ENCODE data around the gene CLDN7. TPM values are rescaled to one million over a fixed set of nuclear protein-coding genes. Genes with fewer than 3 reads are reported as not detected.
A peak's percentile ranks its signal among the peaks of the same experiment; 100 is the strongest.

Gene CLDN7
- total RNA-seq, 1 donor from 2014 or later, result 14.2 TPM

- DNase-seq (ENCODE audit: low spot score), result no peak
Observed at GRCh38 chr17:7237266-7237760, 25.0 kb downstream of the CLDN7 start.

GRCh38 chr17:7236808-7237207 is 25.5 kb downstream of the CLDN7 start:
- no peak for DNase-seq (ENCODE audit: low spot score)

DNA sequence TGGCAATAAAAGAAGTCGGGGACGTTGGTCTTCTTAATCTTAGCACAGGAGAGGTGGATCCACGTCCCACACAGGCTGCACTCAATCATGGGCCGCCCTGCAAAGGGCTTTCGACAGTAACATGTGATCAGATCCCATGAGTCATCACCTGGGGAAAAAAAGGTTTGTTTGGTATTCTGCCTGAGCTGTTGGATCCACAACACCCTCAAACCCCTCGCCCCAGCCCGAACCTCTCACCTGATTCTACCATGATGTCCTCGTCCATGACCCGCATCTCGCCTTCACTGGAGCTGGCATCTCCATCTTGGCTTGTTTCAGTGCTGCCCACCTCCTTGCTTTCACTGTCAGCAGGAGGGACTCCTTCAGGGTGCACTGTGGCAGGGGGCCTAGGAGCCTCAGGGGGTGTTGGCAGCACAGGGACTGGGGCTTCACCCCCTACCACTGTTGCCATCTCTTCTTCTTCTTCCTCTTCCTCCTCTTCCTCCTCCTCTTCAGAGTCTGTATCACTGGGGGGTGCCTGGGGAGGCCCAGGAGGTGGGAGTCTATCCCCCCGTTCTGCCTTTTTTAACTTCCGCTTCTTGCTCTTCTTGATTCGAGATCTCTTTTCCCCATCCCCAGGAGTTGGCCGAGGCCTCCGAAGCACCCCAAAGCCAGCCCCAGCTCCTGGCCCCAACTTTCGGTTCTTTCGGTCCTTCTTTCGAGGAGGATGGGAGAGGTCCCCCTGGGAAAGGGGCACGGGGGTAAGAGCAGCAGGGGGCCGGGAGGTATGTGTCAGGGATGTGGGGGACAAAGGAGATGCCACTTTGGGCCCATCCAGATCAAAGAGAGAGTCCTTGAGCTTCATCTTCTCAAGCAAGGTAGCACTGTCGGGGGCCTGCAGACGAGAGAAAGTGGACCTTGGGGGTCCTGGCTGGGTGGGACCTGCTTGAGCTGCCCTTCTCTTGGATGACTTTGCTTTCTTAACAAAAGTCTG is 26.3 kb downstream of the CLDN7 start:
- no peak for DNase-seq (ENCODE audit: low spot score)

GRCh38 chr17:7234083-7234951 is 28.0 kb downstream of the CLDN7 start, which contains the start of gene DVL2:
DVL2 (minus strand) TSS chr17:7234517; CDS start chr17:7234262, 255 bp downstream.
- DNase-seq (ENCODE audit: low spot score), result peak; percentile 98

- no peak for DNase-seq (ENCODE audit: low spot score)
Observed at GRCh38 chr17:7233701-7234082, 28.6 kb downstream of the CLDN7 start.

- no peak for DNase-seq (ENCODE audit: low spot score)
Observed at GRCh38 chr17:7232114-7232513, 30.2 kb downstream of the CLDN7 start.

GRCh38 chr17:7229504-7229903 is 32.8 kb downstream of the CLDN7 start:
- DNase-seq (ENCODE audit: low spot score), result no peak

- DNase-seq (ENCODE audit: low spot score), result no peak
Observed at GRCh38 chr17:7228920-7229319, 33.4 kb downstream of the CLDN7 start.

GRCh38 chr17:7226721-7227710 is 35.3 kb downstream of the CLDN7 start:
- no peak for DNase-seq (ENCODE audit: low spot score)

- DNase-seq (ENCODE audit: low spot score), result no peak
Observed at GRCh38 chr17:7225711-7226331, 36.5 kb downstream of the CLDN7 start.

DNA sequence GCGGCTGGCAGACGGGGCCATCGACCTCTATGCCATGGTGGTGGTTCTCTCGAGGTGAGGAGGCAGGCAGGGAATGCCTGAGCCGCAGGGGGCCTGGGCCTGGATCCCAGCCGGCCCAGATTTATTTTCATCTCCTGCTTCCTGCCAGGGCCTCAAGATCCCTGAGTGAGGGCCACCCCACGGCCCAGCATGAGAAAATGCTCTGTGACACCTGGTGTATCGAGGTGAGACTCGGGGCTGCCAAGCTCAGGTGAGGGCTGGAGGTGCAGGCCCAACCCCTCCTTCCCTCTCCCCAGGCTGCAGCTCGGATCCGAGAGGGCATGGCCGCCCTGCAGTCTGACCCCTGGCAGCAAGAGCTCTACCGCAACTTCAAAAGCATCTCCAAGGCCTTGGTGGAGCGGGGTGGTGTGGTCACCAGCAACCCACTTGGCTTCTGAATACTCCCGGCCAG is 37.6 kb downstream of the CLDN7 start:
- DNase-seq (ENCODE audit: low spot score), result no peak

- DNase-seq (ENCODE audit: low spot score), result no peak
Observed at GRCh38 chr17:7224110-7224509, 38.2 kb downstream of the CLDN7 start.

DNA sequence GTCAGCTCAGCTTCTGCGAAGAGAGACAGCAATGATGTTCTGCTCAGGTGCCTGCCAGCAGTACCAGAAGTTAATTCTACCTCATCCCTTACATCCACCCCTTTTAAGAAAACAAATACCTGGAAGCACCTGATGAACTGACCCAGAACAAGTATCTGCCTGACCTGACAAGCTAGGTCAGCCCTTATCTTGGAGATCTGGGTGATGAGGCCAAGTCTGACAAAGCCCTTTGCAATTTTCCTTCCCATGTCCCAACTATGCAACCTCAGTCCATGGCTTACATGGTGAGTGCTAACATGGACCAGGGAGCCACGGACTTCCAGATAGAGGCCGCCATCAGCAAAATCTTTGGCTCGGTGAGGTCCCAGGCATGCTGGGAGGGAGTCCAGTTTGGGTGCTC is 38.9 kb downstream of the CLDN7 start:
- DNase-seq (ENCODE audit: low spot score), result no peak

DNA sequence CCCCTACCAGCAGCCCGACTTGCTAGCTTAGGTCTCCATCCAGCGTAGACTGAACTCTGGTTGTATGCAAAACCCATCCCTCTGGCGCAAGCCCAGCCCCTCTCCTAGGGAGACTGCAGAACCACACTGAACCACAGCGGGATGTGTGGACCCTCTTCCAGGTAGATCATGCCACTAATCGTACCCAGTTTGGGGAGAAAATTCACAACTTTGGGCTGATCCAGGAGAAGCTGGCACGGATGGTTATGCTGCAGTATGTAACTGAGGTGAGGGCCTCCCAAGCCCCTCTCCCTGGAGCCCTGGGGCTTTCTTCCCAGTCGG is 39.3 kb downstream of the CLDN7 start:
- no peak for DNase-seq (ENCODE audit: low spot score)

DNA sequence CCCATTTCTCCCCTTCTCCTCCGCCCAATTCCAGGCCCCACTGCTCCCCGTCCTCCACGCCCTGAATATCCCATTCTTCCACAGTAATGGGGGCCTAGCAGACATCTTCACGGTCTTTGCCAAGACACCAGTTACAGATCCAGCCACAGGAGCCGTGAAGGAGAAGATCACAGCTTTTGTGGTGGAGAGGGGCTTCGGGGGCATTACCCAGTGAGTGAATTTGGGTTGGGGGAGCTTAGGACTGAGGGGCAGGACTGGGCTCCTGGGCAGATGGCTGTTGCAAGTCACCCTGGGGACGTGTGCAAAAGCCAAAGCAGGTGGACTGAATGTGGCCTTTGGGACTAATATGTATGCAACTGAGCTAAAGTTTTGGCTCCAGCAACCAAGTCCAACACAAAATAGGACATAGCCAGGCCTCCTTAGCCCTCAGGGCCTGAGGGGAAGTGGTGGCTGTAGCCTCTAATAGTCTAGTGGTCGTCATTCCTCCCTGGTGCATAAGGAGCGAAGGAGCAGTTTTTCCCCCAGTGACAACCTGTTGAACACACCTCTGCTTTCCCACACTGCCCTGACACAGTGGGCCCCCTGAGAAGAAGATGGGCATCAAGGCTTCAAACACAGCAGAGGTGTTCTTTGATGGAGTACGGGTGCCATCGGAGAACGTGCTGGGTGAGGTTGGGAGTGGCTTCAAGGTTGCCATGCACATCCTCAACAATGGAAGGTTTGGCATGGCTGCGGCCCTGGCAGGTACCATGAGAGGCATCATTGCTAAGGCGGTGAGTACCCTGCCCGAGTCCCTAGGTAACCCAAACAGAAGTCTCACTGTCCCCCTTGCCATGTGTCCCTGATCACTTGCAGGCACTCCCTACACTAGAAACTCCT is 39.9 kb downstream of the CLDN7 start:
- no peak for DNase-seq (ENCODE audit: low spot score)

DNA sequence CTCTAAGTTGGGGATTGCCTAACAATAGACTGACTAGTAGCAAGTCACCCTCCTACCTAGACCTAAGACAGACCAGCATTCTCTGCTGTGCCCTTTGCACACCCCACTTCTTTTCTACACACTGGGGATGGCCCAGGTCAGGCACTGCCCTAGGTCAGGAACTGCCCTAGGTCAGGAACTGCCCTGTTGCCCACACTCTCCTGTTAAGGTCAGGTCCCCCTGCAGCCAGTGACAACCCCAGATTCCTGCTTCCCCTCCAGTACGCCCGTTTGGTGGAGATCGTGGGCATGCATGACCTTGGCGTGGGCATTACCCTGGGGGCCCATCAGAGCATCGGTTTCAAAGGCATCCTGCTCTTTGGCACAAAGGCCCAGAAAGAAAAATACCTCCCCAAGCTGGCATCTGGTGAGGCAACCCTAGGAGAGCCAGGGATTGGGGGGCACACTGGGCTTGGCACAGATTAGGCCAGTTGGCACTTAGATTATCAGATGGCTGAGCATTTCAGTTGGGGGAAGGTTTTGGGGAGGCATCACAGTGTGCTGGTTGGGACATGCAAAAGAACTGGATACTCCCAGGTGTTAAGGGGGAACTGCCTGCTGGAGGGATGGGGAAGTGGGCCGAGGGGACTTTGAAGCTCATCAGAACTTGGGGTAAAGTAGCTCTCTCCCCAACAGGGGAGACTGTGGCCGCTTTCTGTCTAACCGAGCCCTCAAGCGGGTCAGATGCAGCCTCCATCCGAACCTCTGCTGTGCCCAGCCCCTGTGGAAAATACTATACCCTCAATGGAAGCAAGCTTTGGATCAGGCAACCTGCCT is 40.8 kb downstream of the CLDN7 start:
- no peak for DNase-seq (ENCODE audit: low spot score)

DNA sequence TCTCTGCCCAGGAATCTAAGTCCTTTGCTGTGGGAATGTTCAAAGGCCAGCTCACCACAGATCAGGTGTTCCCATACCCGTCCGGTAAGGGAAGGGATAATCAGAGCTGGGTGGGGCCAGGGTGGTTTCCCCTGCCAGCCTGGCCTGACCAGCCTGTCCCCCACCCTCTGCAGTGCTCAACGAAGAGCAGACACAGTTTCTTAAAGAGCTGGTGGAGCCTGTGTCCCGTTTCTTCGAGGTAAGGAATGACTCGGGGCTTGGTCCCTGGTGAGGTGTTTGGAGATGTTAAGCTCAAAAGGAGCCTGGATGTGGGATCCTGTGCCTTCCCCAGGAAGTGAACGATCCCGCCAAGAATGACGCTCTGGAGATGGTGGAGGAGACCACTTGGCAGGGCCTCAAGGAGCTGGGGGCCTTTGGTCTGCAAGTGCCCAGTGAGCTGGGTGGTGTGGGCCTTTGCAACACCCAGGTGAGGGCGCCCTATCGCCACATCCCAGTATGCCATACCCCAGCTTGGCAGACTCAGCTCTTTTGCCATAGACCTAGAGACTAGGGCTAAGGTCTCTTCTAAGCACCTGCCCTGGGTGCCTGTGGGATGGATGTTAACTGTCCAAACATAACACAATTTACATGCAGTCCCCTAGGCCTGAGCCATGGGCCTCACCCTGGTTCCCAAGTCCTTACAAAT is 41.5 kb downstream of the CLDN7 start:
- DNase-seq (ENCODE audit: low spot score), result no peak

Measured in umbilical cord (tissue), 2 donors.